A673 (cell line): Measurements from ENCODE around the gene C5.

Experiments
- EZH2 ChIP-seq: fragments of 200-600 bp; sonication (generic); IDR thresholded peaks from 2 replicates; pipeline ENCODE4 v1.6.1; 2017; ENCODE audit warnings: borderline replicate concordance, low read depth, mild to moderate bottlenecking, mixed read lengths, antibody characterized with exemption, low read length; ENCODE audit not compliant: poor library complexity, severe bottlenecking
- TF ChIP-seq, protein P1 (sequence below): fragments of 300-800, 200-600 bp; sonication (generic); conservative IDR thresholded peaks from 2 replicates; pipeline ENCODE4 v1.5.1; 2017; ENCODE audit warnings: low read depth, mild to moderate bottlenecking, antibody characterized with exemption, low read length, moderate library complexity, mixed read lengths

DNA sequence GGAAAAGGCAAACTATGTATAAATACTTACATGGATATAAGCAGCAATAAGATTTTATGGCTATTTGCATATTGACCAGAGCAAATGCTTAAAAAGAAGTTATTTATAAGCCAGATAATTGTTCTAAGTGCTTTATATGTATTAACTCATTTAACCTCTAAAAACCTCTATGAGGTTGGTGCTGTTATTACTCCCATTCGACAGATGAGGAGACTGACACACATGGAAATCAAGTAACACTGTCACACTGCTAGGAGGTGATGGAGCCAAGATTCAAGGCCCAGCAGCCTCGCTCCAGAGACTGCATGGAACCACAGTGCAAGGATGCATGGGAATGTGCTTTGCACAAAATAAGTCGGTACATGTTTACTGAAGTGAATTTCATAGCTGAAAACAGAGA, 53.7 kb downstream of the C5 start:
- TF ChIP-seq, protein P1, sequence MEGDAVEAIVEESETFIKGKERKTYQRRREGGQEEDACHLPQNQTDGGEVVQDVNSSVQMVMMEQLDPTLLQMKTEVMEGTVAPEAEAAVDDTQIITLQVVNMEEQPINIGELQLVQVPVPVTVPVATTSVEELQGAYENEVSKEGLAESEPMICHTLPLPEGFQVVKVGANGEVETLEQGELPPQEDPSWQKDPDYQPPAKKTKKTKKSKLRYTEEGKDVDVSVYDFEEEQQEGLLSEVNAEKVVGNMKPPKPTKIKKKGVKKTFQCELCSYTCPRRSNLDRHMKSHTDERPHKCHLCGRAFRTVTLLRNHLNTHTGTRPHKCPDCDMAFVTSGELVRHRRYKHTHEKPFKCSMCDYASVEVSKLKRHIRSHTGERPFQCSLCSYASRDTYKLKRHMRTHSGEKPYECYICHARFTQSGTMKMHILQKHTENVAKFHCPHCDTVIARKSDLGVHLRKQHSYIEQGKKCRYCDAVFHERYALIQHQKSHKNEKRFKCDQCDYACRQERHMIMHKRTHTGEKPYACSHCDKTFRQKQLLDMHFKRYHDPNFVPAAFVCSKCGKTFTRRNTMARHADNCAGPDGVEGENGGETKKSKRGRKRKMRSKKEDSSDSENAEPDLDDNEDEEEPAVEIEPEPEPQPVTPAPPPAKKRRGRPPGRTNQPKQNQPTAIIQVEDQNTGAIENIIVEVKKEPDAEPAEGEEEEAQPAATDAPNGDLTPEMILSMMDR, result no peak
- no peak for TF ChIP-seq EZH2
